Esophagus squamous epithelium (tissue), 4 donors: ENCODE data around the gene MTMR4.

ENCODE experiments used
- CTCF ChIP-seq, 6 experiments: fragments of 450-650 bp in 4 of 6; fragments of 200-600 bp in 2 of 6; sonication (generic) in 2 of 6; IDR thresholded peaks; one replicate each; pipeline ENCODE4 v1.5.1; 2016 to 2019; ENCODE audit warnings: antibody characterized with exemption in 6 of 6, mild to moderate bottlenecking in 4 of 6, moderate library complexity in 4 of 6
- POLR2A ChIP-seq, 4 donors: fragments of 450-650 bp; IDR thresholded peaks; one replicate each; pipeline ENCODE4 v1.6.1; 2017; ENCODE audit warnings: antibody characterized with exemption in 4 of 4, mild to moderate bottlenecking in 4 of 4, moderate library complexity in 3 of 4

GRCh38 chr17:58493506-58493905, 20.9 kb downstream of the MTMR4 start:
- TF ChIP-seq CTCF (IDR thresholded peaks at IDR 0.05), result no peak
- no peak for TF ChIP-seq POLR2A (IDR thresholded peaks at IDR 0.05)
